Measurements from ENCODE around the gene PUS10.

- TF ChIP-seq POLR2AphosphoS5 (IDR thresholded peaks at IDR 0.05; ENCODE audit: borderline replicate concordance, low read depth, low read length) (no peak), EZH2 (IDR thresholded peaks at IDR 0.05) (no peak), FOXP2 (optimal IDR thresholded peaks at IDR 0.05; ENCODE audit: control extremely low read depth, extremely low read length, insufficient read depth) (no peak)
Measured at GRCh38 chr2:60989259-60989658, 28.8 kb downstream of the PUS10 start.

Data from SK-N-MC (cell line).